SH-SY5Y (cell line): ENCODE data around the gene GSE1.

Experiments used
- GATA2 ChIP-seq: IDR thresholded peaks from 2 replicates; pipeline ENCODE4 v1.6.1; 2011; ENCODE audit warnings: mild to moderate bottlenecking, low read depth, low read length
- GATA3 ChIP-seq: IDR thresholded peaks from 2 replicates; pipeline ENCODE4 v1.6.1; 2011; ENCODE audit warnings: low read depth, mild to moderate bottlenecking, low read length, moderate library complexity

DNA sequence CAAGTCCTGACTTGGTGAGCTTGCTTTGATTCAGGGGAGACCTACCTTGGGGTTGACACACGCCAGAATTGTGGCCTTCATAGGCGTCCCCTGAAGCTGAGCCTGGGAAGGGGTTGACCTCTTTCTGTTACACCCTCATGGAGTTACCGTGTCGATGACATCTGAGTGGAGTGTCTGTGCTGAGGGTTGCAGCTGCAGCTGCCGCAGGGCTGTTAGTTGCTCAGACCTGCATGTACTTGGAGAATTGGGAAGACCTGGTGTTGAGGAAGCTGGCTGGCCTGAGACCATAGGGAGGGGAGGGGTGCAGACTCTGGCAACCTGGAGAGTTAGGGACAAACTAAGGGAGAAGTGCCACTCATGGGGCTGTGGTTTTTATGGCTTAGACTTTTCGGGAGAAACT lies 9.6 kb downstream of the GSE1 start:
- TF ChIP-seq GATA3 (no peak), GATA2 (no peak)
